Limb (tissue), 2 donors: ENCODE measurements around the gene MTF2.
"Not testable (repeated sequence)": the region's sequence is repeated elsewhere in the genome, so short reads cannot be mapped to it uniquely, and the experiment has no call there.

Source experiments
- DNase-seq, 2 donors: peaks; one replicate each; pipeline ENCODE4 v3.0.0-alpha.2; 2016; ENCODE audit errors: extremely low spot score in 2 of 2

The MTF2 gene

GRCh38 chr1:93140106-93140505 lies 61.0 kb downstream of the MTF2 start:
- DNase-seq: no peak

- no peak for DNase-seq
These were observed 63.1 kb downstream of the MTF2 start for GRCh38 chr1:93142161-93142560.

GRCh38 chr1:93143136-93143535 lies 64.1 kb downstream of the MTF2 start:
- DNase-seq: no peak

GRCh38 chr1:93143769-93144168 lies 64.7 kb downstream of the MTF2 start:
- DNase-seq: no peak

- no peak for DNase-seq
These were observed 68.9 kb downstream of the MTF2 start for GRCh38 chr1:93148001-93148400.

- no peak for DNase-seq
These were observed 71.6 kb downstream of the MTF2 start for GRCh38 chr1:93150729-93151128.

GRCh38 chr1:93151474-93151873 lies 72.4 kb downstream of the MTF2 start:
- no peak for DNase-seq

GRCh38 chr1:93152835-93153234 lies 73.8 kb downstream of the MTF2 start:
- DNase-seq: no peak

- DNase-seq: no peak
These were observed 75.8 kb downstream of the MTF2 start for GRCh38 chr1:93154898-93155297.

GRCh38 chr1:93155335-93155734 lies 76.3 kb downstream of the MTF2 start:
- DNase-seq: no peak

GRCh38 chr1:93159337-93159736 lies 80.3 kb downstream of the MTF2 start:
- no peak for DNase-seq

- DNase-seq: not testable (repeated sequence)
These were observed 84.2 kb downstream of the MTF2 start for GRCh38 chr1:93163314-93163713.

- no peak for DNase-seq
These were observed 85.7 kb downstream of the MTF2 start for GRCh38 chr1:93164816-93165215.

- not testable (repeated sequence) for DNase-seq
These were observed 86.8 kb downstream of the MTF2 start for GRCh38 chr1:93165895-93166294.

GRCh38 chr1:93167006-93167405 lies 87.9 kb downstream of the MTF2 start:
- no peak for DNase-seq

- DNase-seq: not testable (repeated sequence)
These were observed 91.1 kb downstream of the MTF2 start for GRCh38 chr1:93170141-93170678.

GRCh38 chr1:93171549-93172034 lies 92.5 kb downstream of the MTF2 start:
- no peak for DNase-seq

- DNase-seq: no peak
These were observed 93.7 kb downstream of the MTF2 start for GRCh38 chr1:93172778-93173177.

- DNase-seq: not testable (repeated sequence)
These were observed 95.6 kb downstream of the MTF2 start for GRCh38 chr1:93174638-93175037.

GRCh38 chr1:93177991-93178390 lies 98.9 kb downstream of the MTF2 start:
- peak in 1 of 2 donors; percentile 11 for DNase-seq

- DNase-seq: no peak
These were observed 99.3 kb downstream of the MTF2 start for GRCh38 chr1:93178418-93178817.

- peak; percentile 98 to 99 for DNase-seq
These were observed 101.0 kb downstream of the MTF2 start, which contains the start of gene TMED5 for GRCh38 chr1:93179886-93180722. TMED5 (minus strand) TSS chr1:93180413; CDS start chr1:93180242, 171 bp downstream.
